Stimulated activated CD4-positive, alpha-beta T cell treated with anti-CD3 and anti-CD28 coated beads, Interleukin-15, amount 100 ng/mL, for 24 hours (primary cell): ENCODE data around the gene PPP6R1.

Source experiments
- DNase-seq: peaks from one replicate; pipeline ENCODE4 v3.0.0-alpha.2; 2020

PPP6R1 gene, protein sequence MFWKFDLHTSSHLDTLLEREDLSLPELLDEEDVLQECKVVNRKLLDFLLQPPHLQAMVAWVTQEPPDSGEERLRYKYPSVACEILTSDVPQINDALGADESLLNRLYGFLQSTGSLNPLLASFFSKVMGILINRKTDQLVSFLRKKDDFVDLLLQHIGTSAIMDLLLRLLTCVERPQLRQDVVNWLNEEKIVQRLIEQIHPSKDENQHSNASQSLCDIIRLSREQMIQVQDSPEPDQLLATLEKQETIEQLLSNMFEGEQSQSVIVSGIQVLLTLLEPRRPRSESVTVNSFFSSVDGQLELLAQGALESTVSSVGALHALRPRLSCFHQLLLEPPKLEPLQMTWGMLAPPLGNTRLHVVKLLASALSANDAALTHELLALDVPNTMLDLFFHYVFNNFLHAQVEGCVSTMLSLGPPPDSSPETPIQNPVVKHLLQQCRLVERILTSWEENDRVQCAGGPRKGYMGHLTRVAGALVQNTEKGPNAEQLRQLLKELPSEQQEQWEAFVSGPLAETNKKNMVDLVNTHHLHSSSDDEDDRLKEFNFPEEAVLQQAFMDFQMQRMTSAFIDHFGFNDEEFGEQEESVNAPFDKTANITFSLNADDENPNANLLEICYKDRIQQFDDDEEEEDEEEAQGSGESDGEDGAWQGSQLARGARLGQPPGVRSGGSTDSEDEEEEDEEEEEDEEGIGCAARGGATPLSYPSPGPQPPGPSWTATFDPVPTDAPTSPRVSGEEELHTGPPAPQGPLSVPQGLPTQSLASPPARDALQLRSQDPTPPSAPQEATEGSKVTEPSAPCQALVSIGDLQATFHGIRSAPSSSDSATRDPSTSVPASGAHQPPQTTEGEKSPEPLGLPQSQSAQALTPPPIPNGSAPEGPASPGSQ

DNA sequence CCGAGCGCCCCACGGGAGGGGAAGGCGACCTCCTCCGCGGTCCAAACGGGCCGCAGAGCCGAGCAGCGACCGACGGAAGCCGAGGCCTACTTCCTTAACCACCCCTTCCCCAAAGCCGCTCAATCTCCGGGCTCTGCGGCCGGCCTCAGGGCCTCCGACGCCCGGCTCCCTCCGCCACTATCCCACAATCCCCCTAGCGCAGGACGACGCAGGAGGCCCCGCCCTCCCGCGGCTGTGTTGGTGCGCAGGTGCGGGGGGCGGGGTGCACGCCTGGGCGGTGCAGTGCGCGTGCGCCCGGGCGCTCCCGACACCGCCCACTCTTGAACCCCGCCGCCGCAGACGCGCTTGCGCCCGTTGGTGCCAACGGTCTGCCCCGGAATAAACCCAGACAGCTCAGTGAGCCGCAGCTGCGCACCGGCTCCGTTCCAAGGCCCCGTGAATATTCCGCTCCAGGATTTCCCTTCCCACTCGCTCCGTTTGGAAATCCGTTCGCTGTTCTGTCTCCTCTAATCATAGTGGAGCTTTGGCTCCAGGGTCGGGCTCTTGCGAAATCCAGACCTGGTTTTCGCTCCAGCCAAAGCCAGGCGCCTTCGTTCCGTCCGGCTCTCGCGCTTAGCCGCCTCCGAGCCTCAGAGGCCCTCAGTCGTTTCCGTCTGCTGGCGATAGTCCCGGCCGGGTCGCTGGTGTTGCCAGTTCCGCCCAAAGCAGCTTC lies at the start of gene PPP6R1:
PPP6R1 (minus strand) TSS at position 190 of the 712 bp plus-strand sequence. CDS start 11,914 bp downstream, outside the sequence.
- peak; percentile 96 for DNase-seq

DNA sequence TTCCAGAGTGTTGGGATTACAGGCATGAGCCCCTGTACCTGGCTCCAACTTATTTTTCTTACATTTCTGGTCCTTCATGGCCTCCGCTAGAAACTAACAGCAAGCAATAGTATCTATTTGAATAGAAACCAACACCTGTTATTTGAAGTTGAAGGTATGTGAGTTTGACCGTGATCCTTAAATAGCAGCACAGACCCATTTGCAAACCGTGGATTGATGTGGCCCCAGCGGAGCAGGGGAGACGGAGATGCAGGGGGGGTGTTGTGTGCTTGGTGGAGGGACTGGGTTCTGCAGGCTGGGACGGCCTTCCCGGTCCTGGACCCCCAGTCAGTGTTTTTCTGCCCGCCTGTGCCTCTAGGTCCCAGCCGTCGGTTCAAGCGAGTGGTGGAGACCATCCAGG lies 49.5 kb upstream of the PPP6R1 start:
- DNase-seq: no peak

GRCh38 chr19:55306712-55307111 lies 47.9 kb upstream of the PPP6R1 start:
- DNase-seq: no peak

GRCh38 chr19:55305983-55306562 lies 47.3 kb upstream of the PPP6R1 start:
- no peak for DNase-seq

GRCh38 chr19:55305491-55305890 lies 46.7 kb upstream of the PPP6R1 start:
- DNase-seq: peak; percentile 68

DNA sequence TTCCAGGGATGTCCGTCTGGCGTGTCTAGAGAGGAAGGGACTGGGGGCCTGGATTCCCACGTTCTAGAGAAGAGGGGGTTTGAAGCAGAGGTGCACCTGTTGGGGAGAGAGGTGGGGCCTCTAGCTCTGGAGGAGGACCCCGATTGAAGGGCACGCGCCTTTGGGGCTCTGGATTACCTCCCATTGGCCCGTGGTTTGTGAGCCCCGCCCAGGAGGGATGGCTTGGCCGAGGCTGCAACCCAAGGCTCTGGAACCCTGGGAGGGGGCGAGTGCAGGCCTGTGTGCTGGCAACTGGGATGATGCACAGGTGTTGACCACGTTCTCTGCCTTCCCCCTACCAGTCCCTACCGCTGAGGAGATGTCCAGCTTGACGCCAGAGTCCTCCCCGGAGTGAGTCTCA lies 46.2 kb upstream of the PPP6R1 start:
- no peak for DNase-seq

DNA sequence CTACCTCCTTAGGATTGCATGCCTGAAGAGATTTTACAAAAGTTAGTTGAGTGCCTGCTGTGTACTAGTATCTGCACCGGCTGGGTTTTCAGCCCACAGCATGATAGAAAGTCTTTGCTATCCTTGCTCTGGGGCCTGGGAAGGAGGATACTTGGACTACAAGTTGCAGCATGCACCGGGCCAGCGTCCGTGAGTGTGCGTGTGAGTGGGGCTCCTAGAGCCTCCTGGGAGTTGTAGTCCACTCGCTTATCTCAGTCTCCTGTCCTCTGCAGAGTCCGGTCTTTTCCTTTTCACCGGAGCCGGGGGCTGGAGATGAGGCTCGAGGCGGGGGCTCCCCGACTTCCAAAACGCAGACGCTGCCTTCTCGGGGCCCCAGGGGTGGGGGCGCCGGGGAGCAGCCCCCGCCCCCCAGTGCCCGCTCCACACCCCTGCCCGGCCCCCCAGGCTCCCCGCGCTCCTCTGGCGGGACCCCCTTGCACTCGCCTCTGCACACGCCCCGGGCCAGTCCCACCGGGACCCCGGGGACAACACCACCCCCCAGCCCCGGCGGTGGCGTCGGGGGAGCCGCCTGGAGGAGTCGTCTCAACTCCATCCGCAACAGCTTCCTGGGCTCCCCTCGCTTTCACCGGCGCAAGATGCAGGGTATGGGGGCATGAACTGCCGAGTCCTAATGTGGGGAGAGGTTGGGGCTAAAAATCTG lies 45.6 kb upstream of the PPP6R1 start:
- peak; percentile 53 for DNase-seq

- DNase-seq: no peak
Observed at GRCh38 chr19:55303477-55303876, 44.7 kb upstream of the PPP6R1 start.

DNA sequence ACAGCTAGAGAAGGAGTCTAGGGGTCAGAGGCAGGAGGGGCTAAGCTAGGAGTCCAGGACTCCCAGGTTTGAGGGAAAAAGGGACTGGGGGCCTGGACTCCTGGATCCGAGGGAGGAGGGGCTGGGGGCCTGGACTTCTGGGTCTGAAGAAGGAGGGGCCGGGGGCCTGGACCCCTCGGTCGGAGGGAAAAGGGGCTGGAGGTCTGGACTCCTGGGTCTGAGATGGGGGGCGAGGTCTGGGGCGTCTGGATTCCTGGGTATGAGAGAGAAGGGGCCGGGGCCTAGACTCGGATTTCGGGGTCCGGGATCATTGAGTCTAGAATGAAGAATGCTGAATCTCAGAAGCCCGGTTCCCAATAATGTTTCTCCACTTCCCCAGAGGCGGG lies 43.5 kb upstream of the PPP6R1 start:
- DNase-seq: no peak

DNA sequence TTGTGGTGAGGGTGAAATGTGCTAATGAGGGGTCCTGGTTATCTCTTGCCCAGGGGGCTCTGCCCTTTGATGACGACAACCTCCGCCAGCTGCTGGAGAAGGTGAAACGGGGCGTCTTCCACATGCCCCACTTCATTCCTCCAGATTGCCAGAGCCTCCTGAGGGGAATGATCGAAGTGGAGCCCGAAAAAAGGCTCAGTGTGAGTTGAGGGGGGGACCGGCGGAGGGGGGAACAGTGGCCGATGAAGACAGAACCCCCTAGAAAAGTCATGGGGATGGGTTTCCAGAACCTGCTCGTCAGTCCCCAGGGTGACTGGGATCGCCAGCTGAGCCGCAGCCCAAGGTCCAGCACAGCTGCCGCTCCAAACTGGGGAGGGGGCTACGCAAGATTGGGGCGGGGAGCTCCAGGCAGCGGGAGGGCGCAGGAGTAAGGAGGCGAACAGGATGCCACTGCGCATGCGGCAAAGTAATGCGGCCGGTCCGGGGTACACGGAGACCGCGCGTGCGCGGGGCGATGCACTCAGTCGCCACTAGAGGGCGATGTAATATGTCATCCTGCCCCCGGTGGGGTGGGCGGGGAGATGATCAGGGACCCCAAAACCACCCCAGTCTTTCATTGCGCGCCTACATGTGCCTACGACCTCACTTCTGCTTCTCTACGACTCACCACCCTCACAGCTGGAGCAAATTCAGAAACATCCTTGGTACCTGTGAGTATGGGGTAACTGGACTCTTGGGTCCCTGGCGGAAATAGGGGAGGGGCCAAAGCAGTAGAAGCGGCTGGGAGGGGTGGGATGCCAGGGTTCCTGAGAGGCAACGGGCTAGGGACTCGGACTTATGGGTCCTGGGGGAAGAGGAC lies 42.9 kb upstream of the PPP6R1 start:
- peak; percentile 97 for DNase-seq

DNA sequence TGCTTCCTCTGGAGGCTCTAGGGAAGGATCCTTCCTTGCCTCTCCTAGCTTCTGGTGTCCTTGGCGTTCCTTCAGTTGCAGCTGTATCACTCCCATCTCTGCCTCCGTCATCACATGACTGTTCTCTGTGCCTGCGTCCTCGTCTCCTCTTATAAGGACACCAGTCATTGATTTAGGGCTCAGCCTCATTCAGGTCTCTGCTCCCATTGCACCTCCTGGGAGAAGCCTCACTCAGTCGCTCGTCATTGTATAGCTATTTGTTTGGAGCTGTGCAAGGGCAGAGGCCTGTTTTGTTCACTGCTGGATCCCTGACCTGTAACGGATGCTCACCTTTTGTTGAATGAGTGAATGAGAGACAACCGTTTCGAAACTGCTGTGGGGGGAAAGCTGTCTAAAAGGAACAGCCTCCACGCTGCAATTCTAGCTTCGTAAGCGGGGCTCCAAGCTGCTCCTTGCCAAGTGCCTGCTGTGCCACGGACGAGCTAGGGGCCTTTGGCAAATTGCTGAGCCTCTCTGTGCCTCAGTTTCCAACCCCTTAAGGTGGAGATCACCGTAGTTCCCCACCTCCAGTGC lies 42.2 kb upstream of the PPP6R1 start:
- DNase-seq: no peak

- DNase-seq: no peak
Observed at GRCh38 chr19:55299991-55300390, 41.2 kb upstream of the PPP6R1 start.

- no peak for DNase-seq
Observed at GRCh38 chr19:55297267-55297666, 38.5 kb upstream of the PPP6R1 start.

- DNase-seq: no peak
Observed at GRCh38 chr19:55289117-55289796, 30.4 kb upstream of the PPP6R1 start.

DNA sequence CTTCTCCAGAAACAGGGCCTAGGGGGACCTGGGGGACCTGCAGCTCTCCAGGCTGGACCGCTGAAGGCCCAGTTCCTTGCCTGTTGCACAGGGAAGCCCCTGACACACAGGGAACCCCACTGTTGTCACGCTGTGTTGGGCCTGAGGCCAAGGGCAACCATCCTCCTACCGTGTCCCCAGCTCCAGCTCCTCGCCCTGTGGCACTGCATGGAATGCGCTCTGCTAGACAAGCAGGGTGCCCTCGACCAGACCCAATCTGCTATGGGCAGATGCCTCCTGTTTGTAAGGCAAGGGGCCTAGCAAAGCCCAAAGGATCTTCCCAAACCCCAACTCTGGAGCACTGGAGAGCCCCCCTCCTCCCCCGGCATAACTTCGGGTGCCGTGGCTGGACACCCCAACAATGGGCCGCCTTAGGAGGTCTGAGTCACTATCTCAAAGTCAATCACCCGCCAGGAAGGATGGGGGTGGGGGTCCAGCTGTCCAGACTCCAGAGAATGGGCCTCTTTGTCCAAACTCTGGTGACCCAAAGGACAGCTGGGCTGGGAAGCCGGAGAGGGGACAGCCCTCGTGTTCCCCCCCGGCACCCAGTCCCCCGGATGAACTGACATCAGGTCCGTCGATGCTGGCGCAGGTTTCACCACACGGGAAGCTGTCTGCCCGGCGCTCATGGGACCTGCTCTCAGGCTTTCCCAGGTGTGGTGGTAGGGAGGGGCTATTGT lies 28.7 kb upstream of the PPP6R1 start:
- DNase-seq: no peak

DNA sequence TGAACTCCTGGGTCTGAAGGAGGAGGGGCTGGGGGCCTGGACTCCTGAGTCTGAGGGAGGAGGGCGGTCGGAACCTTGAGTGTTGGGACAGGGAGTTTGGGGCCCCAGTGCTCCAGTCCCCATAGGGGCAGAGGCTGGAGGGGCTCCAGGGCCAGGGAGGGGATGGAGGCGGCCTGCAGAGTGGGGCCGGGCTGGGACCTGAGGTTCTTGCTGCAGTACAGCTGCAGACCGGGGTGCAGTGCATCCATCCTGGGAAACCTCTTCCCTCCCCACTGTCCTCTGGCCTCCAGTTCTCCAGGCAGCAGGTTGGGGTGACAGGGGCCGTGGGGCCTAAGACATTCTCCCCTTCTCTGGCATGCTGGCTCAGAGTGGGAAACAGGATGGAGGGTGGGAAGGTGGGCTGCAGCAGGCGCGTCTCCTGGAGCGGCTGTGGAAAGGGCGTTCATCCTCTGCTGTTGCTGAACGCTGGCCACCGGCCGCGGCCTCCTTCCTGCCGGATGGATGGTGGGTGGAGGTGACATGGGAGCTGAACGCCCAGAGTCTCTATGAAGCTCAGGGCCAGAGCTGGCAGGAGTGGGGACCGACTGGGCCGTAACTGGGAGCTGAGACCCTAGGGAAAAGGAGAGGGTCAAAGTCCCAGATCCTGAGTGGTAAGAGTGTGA lies 26.5 kb upstream of the PPP6R1 start:
- no peak for DNase-seq

DNA sequence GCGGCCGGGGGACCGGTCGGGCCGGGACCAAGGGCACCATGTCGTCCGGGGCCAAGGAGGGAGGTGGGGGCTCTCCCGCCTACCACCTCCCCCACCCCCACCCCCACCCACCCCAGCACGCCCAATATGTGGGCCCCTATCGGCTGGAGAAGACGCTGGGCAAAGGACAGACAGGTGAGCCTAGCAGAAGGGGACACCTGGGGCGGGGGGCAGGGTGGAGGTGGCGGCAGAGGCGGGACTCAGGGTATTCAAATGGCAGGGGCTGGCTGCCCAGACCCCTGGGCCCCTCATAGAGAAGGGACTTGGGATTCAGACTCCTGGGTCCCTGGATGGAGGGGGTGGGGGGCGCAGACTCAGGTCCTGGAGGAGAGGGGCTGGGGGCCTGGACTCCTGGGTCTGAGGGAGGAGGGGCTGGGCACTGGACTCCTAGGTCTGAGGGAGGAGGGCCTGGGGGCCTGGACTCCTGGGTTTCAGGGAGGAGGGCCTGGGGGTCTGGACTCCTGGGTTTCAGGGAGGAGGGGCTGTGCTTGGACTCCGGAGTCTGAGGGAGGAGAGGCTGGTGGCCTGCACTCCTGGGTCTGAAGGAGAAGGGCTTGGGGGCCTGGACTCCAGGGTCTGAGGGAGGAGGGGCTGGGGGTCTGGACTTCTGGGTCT lies 25.7 kb upstream of the PPP6R1 start:
- no peak for DNase-seq
